ENCODE measurements around the gene ABCC6.
"Not testable (repeated sequence)": the region's sequence is repeated elsewhere in the genome, so short reads cannot be mapped to it uniquely, and the experiment has no call there.

Gene ABCC6

DNA sequence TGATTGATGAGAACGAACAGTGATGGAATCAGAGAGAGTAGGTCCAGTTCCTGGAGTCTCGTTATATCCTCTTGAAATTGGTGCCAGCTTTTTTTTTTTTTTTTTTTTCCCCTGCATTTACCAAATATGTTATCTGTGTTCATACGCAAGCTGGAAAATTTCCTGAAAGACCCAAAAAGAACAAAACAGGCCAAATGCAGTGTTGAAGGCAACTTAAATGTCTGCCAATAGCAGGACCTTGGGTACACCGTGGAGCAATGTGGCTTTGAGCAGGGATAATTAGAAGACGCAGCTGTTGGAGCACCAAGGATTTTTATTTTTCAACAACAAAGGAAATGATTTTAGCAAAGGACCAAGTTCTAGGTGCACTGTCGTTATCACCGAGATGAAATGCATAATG, 105.0 kb downstream of the ABCC6 start:
- no peak for DNase-seq

DNA sequence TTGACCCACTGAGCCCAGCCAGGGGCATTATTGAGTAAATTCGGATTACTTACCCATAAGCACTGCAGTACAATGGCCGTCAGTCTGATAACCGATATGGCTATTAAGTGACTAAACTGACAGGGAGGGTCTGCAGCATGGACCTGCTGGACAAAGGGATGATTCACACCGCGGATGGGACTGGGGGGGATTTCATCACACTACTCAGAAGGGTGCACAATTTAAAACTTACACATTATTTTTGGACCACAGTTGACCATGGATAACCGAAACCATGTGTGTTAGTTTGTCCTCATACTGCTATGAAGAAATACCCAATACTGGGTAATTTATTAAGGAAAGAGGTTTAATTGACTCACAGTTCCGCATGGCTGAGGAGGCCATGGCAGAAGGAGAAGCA, 106.5 kb downstream of the ABCC6 start:
- no peak for DNase-seq

GRCh38 chr16:16113076-16113475, 110.2 kb downstream of the ABCC6 start:
- no peak for DNase-seq

DNA sequence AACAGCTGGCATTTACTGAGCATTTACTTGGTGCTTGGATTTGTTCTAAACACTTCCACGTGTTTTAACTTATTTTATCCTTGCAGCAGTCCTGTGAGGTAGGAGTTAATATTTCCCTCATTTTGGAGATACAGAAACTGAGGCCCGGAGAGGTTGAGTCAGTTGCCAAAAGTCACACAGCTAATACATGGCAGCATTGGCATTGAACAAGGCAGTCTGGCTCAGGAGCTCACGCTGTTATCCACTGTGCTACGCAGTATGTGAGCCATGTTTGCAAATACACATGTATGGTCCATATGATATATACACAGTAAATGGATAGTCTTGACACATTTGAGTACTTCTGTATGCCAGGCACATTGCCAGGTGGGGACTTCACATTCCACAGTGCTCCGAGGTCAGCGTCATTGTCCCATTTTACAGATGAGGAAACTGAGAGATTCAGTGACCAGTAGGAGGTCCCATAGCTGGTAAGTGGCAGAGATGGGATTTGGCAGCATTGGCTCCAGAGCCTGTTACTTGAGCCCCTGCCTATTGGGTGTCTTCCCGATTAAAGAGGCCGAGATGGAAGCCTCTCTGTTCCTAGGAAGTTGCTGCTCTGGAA, 110.7 kb downstream of the ABCC6 start:
- no peak for DNase-seq

GRCh38 chr16:16111639-16112038, 111.7 kb downstream of the ABCC6 start:
- no peak for DNase-seq

DNA sequence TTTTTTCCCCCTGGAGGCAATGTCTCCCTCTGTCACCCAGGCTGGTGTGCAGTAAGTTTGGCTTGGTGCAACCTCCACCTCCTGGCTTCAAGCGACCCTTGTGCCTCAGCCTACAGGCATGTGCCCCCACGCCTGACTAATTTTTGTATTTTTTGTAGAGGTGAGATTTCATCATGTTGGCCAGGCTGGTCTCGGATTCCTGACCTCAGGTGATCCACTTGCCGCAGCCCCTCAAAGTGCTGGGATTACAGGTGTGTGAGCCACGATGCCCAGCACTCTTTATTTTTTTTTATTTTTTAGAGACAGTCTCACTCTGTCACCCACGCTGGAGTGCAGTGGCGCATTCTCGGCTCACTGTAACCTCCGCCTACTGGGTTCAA, 113.2 kb downstream of the ABCC6 start:
- no peak for DNase-seq

GRCh38 chr16:16109453-16110110, 113.7 kb downstream of the ABCC6 start:
- DNase-seq = no peak

GRCh38 chr16:16108759-16109158, 114.5 kb downstream of the ABCC6 start:
- no peak for DNase-seq

GRCh38 chr16:16107839-16108238, 115.5 kb downstream of the ABCC6 start:
- no peak for DNase-seq

DNA sequence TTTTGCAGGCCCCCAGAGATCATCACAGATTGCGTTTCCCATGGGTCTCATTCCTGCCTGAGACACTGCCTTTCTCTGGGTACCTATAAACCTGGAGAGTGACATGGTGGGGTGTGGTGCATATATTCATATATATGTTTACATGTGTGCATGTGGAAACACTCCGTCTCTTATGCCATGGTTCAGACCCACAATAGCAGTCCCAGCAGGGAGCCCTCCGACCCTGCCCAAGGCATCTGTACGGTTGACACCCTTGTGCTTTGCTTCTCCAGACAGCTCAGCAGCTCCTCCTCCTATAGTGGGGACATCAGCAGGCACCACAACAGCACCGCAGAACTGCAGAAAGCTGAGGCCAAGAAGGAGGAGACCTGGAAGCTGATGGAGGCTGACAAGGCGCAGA, 116.8 kb downstream of the ABCC6 start:
- no peak for DNase-seq

GRCh38 chr16:16105646-16106045, 117.6 kb downstream of the ABCC6 start:
- no peak for DNase-seq

- DNase-seq = not testable (repeated sequence)
Measured at GRCh38 chr16:16104804-16105141, 118.5 kb downstream of the ABCC6 start.

DNA sequence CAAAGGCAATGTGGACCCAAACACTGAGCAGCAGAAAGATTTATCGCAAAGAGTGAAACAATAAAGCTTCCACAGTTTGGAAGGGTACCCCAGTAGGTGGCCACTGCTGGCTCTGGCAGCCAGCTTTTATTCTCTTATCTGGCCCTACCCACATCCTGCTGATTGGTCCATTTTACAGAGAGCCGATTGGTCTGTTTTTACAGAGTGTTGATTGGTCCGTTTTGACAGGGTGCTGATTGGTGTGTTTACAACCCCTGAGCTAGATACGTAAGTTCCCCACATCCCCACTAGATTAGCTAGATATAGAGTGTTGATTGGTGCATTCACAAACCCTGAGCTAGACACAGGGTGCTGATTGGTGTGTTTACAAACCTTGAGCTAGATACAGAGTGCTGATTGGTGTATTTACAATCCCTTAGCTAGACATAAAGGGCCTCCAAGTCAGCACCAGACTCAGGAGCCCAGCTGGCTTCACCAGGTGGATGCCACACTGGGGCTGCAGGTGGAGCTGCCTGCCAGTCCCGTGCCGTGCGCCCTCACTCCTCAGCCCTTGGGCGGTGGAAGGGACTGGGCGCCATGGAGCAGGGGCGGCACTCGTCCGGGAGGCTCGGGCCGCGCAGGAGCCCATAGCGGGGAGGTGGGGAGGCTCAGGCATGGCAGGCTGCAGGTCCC, 119.0 kb downstream of the ABCC6 start:
- not testable (repeated sequence) for DNase-seq

- no peak for DNase-seq
Measured at GRCh38 chr16:16102738-16103137, 120.6 kb downstream of the ABCC6 start.

DNA sequence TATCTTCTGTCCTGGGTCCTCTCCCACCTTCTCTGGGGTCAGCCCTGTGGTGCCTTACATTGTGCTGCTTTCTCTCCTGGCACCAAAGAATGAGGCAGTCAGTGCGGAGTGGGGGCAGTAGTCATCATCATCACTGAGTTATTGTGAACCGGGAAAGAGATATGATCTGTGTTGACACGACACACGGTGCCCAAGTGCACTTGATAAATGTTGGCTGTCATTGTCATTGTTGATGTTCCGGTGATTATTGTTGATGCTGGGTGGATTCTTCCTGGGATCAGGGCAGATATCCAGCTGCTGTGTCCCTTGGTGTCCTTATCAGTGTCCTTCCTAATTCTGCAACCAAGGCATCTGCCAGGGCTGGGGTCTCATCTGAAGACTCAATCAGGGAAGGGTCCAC, 121.7 kb downstream of the ABCC6 start:
- DNase-seq = no peak

- no peak for DNase-seq
Measured at GRCh38 chr16:16100631-16101030, 122.7 kb downstream of the ABCC6 start.

- DNase-seq = no peak
Measured at GRCh38 chr16:16099320-16099719, 124.0 kb downstream of the ABCC6 start.

Data from nucleus accumbens (tissue), 56 donors.